Hematopoietic multipotent progenitor cell treated with erythropoietin and hydrocortisone succinate and interleukin-3 and kit ligand, for 8 days (in vitro differentiated cells): ENCODE measurements around the gene GRIN2C.
A peak's percentile ranks its signal among the peaks of the same experiment; 100 is the strongest.

Experiments
- DNase-seq: peaks from one replicate; pipeline ENCODE4 v3.0.0-alpha.2; 2015

Gene GRIN2C

GRCh38 chr17:74818291-74818938 is 41.3 kb downstream of the GRIN2C start:
- DNase-seq, result no peak

- no peak for DNase-seq
These were observed 42.6 kb downstream of the GRIN2C start for GRCh38 chr17:74816905-74817620.

DNA sequence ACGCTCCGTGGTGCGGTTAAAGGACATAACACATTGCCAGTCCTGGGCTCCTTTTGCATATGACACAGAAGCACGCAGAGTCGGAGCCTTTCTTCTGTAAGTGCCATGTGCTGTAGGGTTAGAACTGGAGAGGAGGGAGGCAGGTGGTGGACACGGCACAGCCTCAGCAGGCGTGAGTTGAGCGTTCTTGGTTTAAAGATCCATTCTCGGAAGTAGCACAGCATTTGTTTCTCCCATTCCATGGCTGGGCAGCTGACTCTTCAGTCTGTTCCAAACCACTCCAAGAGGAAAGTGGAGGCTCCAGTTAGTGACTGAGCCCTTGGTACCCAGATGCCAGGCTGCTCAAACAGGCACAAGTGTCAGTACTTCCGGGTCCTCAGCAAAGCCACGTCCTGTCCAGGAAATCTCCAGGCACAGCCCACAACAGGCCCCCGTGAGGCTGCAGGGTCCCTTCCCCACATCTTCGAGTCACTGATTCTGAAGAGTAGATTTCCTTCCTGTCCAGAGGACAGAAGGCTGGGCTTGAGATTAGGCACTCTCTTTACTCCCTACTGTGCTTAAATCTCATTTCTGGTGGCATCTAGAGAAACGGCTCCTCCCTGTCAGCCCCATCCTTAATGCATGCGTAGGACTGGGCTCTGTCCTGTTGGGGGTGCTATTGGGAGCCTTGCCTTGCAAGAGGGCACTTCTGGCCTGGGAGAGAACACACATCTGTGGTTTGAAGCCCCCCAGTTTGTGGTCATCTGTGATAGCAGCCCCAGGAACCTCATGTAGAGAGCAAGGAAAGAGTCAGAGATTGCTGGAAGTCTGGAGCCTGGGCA is 43.9 kb downstream of the GRIN2C start:
- DNase-seq, result peak; percentile 7

- no peak for DNase-seq
These were observed 44.6 kb downstream of the GRIN2C start for GRCh38 chr17:74815067-74815466.

DNA sequence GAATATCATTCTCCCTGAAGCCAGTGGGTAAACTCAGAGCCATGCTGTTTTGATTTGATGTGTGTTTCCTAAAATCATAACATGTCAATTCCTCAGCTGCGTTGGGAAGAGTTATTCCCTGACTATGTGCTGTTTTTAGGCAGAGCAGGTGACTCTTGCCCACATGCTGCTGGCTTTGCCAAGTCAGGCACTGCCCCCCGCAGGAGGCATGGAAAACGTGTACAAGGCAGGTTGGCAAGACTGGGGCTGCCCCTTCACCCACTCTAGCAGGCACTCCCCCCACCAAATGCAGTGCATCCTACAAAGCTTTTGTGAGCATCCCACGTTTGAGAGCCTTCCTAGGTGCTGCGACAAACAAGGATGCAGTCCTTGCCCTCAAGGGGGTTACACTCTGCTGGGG is 45.2 kb downstream of the GRIN2C start:
- peak; percentile 4 for DNase-seq

GRCh38 chr17:74812109-74813009 is 47.3 kb downstream of the GRIN2C start:
- DNase-seq, result no peak

DNA sequence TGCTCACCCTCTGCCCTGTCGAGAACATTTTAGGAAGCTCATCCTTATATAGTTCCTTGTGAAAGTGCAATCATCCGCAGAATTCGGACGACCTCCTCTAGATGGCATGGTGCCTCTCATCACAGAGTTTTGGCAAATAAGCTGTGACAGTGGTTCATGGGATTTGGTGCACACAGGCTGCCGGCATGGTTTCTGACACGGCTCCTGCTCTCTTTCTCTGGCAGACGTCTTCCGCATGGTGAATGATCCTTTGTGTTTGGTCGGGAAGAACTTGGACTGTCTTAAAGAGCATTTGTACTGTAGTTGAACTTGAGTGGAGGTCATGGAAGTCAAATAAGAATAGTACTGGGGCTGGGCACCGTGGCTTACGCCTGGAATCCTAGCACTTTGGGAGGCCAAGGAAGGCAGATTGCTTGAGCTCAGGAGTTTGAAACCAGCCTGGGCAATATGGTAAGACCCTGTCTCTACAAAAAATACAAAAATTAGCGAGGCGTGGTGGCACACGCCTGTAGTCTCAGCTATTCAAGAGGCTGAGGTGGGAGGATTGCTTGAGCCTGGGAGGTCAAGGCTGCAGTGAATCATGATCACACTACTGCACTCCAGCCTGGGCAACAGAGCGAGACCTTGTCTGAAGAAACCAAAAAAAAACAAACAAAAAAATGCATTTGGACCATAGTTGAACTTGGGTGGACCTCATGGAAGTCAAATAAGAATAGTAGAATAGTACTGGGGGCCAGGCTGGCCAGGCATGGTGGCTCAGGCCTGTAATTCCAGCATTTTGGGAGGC is 48.8 kb downstream of the GRIN2C start:
- no peak for DNase-seq

- no peak for DNase-seq
These were observed 50.8 kb downstream of the GRIN2C start for GRCh38 chr17:74808714-74809430.

DNA sequence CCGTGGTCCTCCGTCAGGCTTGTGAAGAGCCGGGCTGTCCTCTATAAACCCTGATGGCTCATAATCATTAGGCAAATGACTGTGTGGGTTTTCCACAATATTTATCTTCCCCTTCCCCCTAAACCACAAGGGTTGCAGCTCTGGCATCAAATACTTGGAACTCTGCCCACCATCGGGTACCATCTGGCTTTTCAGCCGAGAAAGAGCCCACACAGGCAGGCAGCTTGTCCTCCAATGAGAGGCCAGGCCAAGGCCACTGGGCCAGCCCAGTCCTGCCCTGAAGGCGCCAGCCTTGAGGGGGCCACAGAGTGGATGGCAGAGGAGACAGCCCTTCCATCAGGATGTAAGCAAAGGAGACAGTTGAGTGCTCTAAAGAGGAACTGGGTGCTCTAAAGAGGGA is 51.8 kb downstream of the GRIN2C start:
- DNase-seq, result peak; percentile 54

DNA sequence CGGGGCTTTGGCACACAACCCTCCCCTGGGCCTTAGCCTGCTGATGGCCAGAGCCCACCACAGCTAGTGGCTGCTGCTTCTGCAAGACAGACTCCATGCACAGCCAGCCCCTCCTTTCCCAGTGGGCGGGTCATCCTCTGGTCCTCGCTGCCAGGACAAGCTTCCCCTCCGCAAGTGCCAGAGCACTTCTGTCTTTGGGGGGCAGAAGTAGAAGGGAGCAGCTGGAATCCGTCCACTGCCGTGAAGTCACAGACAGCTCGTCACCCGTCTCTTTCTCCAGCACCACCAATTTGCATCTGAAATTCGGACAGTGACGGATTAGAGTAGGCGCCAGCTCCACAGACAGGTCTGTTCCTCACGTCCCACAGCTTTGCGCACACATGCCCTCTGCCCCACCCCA is 52.2 kb downstream of the GRIN2C start:
- no peak for DNase-seq

- DNase-seq, result no peak
These were observed 53.4 kb downstream of the GRIN2C start for GRCh38 chr17:74806334-74806733.

DNA sequence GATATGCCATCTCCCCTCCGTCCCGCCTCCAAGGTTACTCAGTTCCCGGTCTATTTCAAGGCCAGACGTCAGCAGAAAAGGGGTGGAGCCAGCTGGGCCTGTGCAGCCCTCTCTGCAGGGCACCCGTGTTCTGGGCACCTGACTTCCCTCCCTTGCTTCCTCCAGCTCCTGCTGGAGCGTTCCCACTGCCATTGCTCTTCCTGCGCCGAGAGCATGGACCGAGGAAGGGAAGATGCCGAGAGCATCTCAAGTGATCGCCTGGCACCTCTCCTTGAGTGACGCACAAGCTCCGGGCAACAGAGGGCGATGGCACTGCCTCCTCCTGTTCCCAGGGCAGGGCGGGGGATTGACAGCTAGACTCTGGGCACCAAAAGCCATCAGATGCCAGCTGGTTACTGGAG is 54.1 kb downstream of the GRIN2C start:
- no peak for DNase-seq

DNA sequence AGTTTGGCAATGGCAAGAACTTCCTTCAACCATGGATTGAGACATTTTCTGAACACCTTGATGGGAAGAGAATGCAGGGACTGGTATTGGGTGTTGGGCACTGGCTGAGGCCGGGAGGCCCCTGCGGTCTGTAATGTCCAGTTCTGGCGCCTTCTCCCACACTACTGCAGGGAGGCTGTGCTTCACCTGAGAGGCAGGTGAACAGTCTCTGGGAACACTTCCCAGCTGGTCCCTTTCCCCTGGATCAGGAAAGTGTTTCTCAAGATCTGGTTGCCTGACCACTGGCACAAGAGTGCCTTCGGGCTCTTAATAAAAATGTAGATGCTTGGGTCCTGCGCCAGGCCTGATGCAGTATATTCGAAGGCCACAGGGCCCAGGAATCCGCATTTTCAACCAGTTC is 55.0 kb downstream of the GRIN2C start:
- no peak for DNase-seq

- no peak for DNase-seq
These were observed 55.7 kb downstream of the GRIN2C start for GRCh38 chr17:74803971-74804370.

GRCh38 chr17:74803388-74803930 is 56.2 kb downstream of the GRIN2C start:
- no peak for DNase-seq

- DNase-seq, result no peak
These were observed 57.8 kb downstream of the GRIN2C start for GRCh38 chr17:74801896-74802295.

DNA sequence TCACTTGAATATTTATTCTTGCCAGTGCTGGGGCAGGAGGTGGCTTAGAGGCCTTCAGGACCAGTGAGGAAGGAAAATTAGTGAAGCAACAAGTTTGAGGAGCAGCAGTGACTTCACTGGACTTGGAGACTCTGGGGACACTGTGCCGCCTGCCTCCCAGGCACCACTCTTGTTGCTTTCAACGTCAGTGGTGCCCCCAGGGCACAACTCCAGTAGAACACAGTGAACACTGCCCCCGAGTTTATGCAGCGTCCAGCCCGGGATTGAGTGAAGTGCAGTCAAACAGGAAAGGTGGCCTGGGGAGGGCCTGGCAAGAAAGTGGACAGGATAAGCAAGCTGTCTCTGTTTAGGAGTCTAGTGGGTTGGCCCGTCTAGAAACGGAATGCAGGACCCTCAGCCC is 59.2 kb downstream of the GRIN2C start:
- DNase-seq, result no peak

- DNase-seq, result no peak
These were observed 60.6 kb downstream of the GRIN2C start for GRCh38 chr17:74799097-74799496.

GRCh38 chr17:74798239-74798707 is 61.4 kb downstream of the GRIN2C start:
- no peak for DNase-seq

DNA sequence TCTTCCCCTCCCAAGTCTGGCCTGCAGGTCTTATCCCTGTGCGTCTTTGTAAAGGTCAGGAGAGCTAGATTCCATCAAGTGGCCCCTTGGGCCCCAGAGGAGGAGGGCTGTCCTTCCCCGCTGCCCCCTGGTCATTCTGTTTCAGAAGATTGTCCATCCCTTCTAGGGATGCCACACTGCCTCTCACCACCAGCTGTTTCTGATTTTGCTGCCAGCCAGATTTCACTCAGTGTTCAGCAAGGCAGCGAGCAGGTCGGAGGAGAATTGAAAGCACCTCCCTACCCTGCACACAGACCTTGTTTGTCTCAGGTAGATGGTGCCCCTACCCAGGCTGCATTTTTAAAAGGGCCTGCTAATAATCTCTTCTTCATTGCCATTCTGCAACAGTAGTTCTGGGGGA is 61.9 kb downstream of the GRIN2C start:
- DNase-seq, result no peak

GRCh38 chr17:74796866-74797265 is 62.8 kb downstream of the GRIN2C start:
- no peak for DNase-seq
